ENCODE data around the gene PDCD1.

GRCh38 chr2:241803387-241804325 lies 55.0 kb downstream of the PDCD1 start:
- TF ChIP-seq EZH2 (IDR thresholded peaks at IDR 0.05; ENCODE audit: insufficient read depth, poor library complexity, severe bottlenecking) (no peak), EZH2phosphoT487 (IDR thresholded peaks at IDR 0.05; ENCODE audit: insufficient read depth, low read depth) (no peak)
